Body of pancreas (tissue), 4 donors: ENCODE measurements around the gene NCBP2L. TPM values are rescaled to one million over a fixed set of nuclear protein-coding genes. Genes with fewer than 3 reads are reported as not detected.

Experiments used
- ATAC-seq: fragments of 150-250 bp; one replicate; pipeline ENCODE4 v1.9.1; 2016
- DNase-seq, 4 donors: peaks; one replicate each; pipeline ENCODE4 v3.0.0-alpha.2; 2019
- H3K27ac ChIP-seq, 4 donors: fragments of 200-600 bp; sonication (generic); 1 replicate in 3 of 4; 2 replicates in 1 of 4; pipeline versions ENCODE4 v1.5.1 to v1.6.1; 2016 to 2019; ENCODE audit warnings: mild to moderate bottlenecking in 1 of 4, mixed read lengths in 1 of 4, moderate library complexity in 1 of 4
- H3K27me3 ChIP-seq, 2 donors: fragments of 200-600 bp; sonication (generic); one replicate each; pipeline ENCODE4 v1.6.0; 2016; ENCODE audit warnings: mild to moderate bottlenecking in 1 of 2
- H3K36me3 ChIP-seq, 2 donors: fragments of 200-600 bp; sonication (generic); replicated peaks in 1 of 2; 2 replicates each; pipeline ENCODE4 v1.5.1; 2016; ENCODE audit warnings: low read depth in 2 of 2; ENCODE audit not compliant: insufficient read depth in 1 of 2
- H3K4me1 ChIP-seq: fragments of 200-600 bp; sonication (generic); one replicate; pipeline ENCODE4 v1.6.0; 2016
- H3K4me3 ChIP-seq, 2 donors: fragments of 200-600 bp; sonication (generic); 1 replicate in 1 of 2; 2 replicates in 1 of 2; pipeline ENCODE4 v1.5.1; 2016 to 2019
- H3K9me3 ChIP-seq, 3 donors: fragments of 200-600 bp; sonication (generic); 1 replicate in 2 of 3; 2 replicates in 1 of 3; pipeline ENCODE4 v1.5.1; 2016
- CTCF ChIP-seq, 7 experiments: fragments of 450-650 bp in 4 of 7; fragments of 200-600 bp in 3 of 7; sonication (generic) in 3 of 7; IDR thresholded peaks; one replicate each; pipeline ENCODE4 v1.5.1; 2016 to 2019; ENCODE audit warnings: antibody characterized with exemption in 7 of 7
- POLR2A ChIP-seq, 3 donors: fragments of 450-650 bp; IDR thresholded peaks; one replicate each; pipeline ENCODE4 v1.6.1; 2016; ENCODE audit warnings: antibody characterized with exemption in 3 of 3, mild to moderate bottlenecking in 2 of 3
- WGBS, 2 donors: methylation state at CpG; one replicate each; pipeline ENCODE4 v1.1.5; 2017; 5-methylcytosine and 5-hydroxymethylcytosine counted together
- intact Hi-C: fragments of 100-400 bp; cut with DNase I; formaldehyde crosslinking; loops from one replicate; pipeline ENCODE4 v1.15.1; 2023
- total RNA-seq, 2 donors: library from RNA; depleted of rRNA; stranded (reverse); fragments of >200 nt; gene quantifications; one replicate each; pipeline ENCODE4 v1.1.0, GENCODE V29; 2016

The NCBP2L gene
- total RNA-seq, 2 donors from 2014 or later = not detected

GRCh38 chrX:107755721-107756120 lies 21.8 kb upstream of the NCBP2L start:
- Histone ChIP-seq H3K27ac (peak overlapping the region in 3 of 4 donors; percentile 11 to 61 (median 58)), H3K36me3 (no peaks in the 10 kb centered on the region), H3K27me3 (no peaks in the 10 kb centered on the region), H3K4me3 (no peak overlapping the region), H3K4me1 (peaks cover 29% of the 10 kb centered on the region), H3K9me3 (no peaks in the 10 kb centered on the region)
- no peak for DNase-seq
- intact Hi-C loops = no loop called here
- ATAC-seq = peak; percentile 50
- 37 to 39% methylated on average over 3 of the region's 3 CpGs for WGBS, 2 donors
- TF ChIP-seq CTCF (IDR thresholded peaks at IDR 0.05) (no peak), POLR2A (IDR thresholded peaks at IDR 0.05) (no peak)

GRCh38 chrX:107758231-107758766 lies 19.2 kb upstream of the NCBP2L start:
- Histone ChIP-seq H3K27me3 (no peaks in the 10 kb centered on the region), H3K9me3 (no peaks in the 10 kb centered on the region)
- 87% methylated on average over 5 of the region's 5 CpGs for WGBS, 2 donors

GRCh38 chrX:107760304-107761077 lies 17.0 kb upstream of the NCBP2L start:
- no peak for ATAC-seq
- H3K27me3 ChIP-seq = no peaks in the 10 kb centered on the region
- H3K4me1 ChIP-seq = peaks cover 37% of the 10 kb centered on the region
- no peaks in the 10 kb centered on the region for H3K36me3 ChIP-seq
- DNase-seq = no peak
- 89% methylated on average over 4 of the region's 5 CpGs; no CpG with 5 or more reads in 1 of the 2 donors for WGBS, 2 donors
- no peak overlapping the region for H3K4me3 ChIP-seq
- TF ChIP-seq CTCF (IDR thresholded peaks at IDR 0.05) (no peak), POLR2A (IDR thresholded peaks at IDR 0.05) (no peak)
- H3K9me3 ChIP-seq = no peaks in the 10 kb centered on the region
- no peak overlapping the region for H3K27ac ChIP-seq
- intact Hi-C loops = no loop called here

More at GRCh38 chrX:107758231-107758766, 19.2 kb upstream of the NCBP2L start:
- intact Hi-C loops = no loop called here
- no peak for TF ChIP-seq CTCF (IDR thresholded peaks at IDR 0.05)
- TF ChIP-seq POLR2A (IDR thresholded peaks at IDR 0.05) = no peak
- no peak overlapping the region for H3K4me3 ChIP-seq
- ATAC-seq = no peak
- peaks cover 29% of the 10 kb centered on the region for H3K4me1 ChIP-seq
- no peak overlapping the region for H3K27ac ChIP-seq
- DNase-seq = no peak
- H3K36me3 ChIP-seq = no peaks in the 10 kb centered on the region

GRCh38 chrX:107763647-107764046 lies 13.9 kb upstream of the NCBP2L start:
- Histone ChIP-seq H3K27me3 (no peaks in the 10 kb centered on the region), H3K4me1 (peaks cover 34% of the 10 kb centered on the region), H3K27ac (no peak overlapping the region), H3K4me3 (no peak overlapping the region), H3K9me3 (no peaks in the 10 kb centered on the region), H3K36me3 (no peaks in the 10 kb centered on the region)
- WGBS, 2 donors = 67 to 75% methylated on average over 1 of the region's 1 CpG
- DNase-seq (no peak), ATAC-seq (no peak)
- intact Hi-C loops = no loop called here
- TF ChIP-seq CTCF (IDR thresholded peaks at IDR 0.05) = no peak
